ENCODE data around the gene CDC42BPA. TPM values are rescaled to one million over a fixed set of nuclear protein-coding genes. Genes with fewer than 3 reads are reported as not detected.

Gene CDC42BPA
- total and polyA plus RNA-seq, 2 donors (not counting 3 experiments of a cell fraction or from before 2014, with no cell fraction given), result 26.1 to 92.6 TPM

DNA sequence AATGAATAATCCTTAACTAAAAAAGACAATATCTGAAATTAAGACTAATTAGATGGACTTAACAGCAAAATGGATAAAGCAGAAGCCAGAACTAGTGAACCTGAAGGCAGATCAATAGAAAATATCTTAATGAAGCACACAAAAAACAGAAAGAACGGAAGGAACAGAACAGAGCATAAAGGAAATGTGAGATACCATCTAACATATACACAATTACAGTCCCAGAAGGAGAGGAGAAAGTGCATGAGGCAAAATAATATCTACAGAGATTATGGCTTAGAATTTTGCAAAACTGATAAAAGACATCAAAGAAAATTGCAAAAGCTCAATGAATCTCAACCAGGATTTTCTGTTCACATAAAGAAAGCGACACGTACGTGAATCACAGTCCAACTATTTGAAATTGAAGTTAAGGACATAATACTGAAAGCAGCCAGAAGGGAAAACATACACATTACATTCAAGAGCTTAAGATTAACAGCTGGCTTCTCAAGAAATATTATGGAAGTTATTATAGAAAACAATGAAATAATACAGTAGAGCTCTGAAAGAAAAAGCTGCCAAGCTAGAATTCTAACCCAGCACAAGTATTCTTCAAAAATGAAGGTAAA, 182.0 kb downstream of the CDC42BPA start:
- DNase-seq (ENCODE audit: low read depth, low spot score), result peak; percentile 57
- dilution Hi-C loops (cut with MboI; ENCODE audit: extremely low pct_ligation_motif_present, low sequenced_read_pairs), result no loop called here
- no peak for FAIRE-seq

DNA sequence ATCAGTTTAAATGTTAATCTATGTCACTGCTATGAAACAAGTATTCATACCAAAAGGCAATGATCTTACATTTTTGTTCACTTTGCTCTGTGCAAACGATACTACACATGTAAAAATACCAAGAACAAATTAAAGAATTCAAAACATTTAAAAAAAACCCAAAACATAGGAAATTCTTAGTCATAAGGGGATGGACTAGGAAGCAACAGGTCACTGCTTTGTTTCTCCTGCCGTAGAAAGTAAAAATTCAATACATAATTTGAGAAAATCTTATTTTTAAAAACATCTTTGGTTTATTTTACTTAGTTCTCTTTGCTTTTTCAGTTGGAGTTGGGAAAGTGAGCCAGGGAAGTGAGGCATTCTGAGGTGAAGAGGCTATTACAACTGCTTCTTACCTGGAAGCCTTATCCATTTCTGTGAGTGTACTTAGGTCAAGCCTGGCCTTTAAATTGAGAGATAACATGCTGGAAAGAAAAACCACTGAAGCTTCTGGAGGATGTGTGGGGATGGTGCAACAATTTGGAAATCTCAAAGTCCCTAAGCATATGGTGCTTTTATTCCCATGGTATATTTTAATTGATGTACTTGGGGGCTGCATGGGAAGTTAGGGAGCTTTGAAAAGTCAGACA, 183.5 kb downstream of the CDC42BPA start:
- Histone ChIP-seq H3K4me3 (replicated peaks in 1 of 3; ENCODE audit: insufficient read depth in 1 of 3, low read depth in 1 of 3, low read length in 3 of 3) (peak overlapping the region in 1 of 3 experiments; percentile 41), H3K27ac (ENCODE audit: insufficient read depth, low read depth, low read length) (peak overlapping the region; percentile 76), H4K20me1 (replicated peaks; ENCODE audit: control insufficient read depth, extremely low read depth, insufficient read depth, low read length) (no peaks in the 10 kb centered on the region), H3K4me1 (ENCODE audit: control insufficient read depth, extremely low read depth, insufficient read depth, low read length) (peaks cover 38% of the 10 kb centered on the region), H3K4me2 (ENCODE audit: insufficient read depth, low read length) (peak overlapping the region; percentile 97), H3K9me1 (replicated peaks; ENCODE audit: control insufficient read depth, extremely low read depth, insufficient read depth, low read length) (no peaks in the 10 kb centered on the region), H3K27me3 (ENCODE audit: control insufficient read depth in 2 of 2, insufficient read depth in 2 of 2, low read length in 2 of 2) (no peaks in the 10 kb centered on the region), H2AFZ (ENCODE audit: low read depth, low read length) (no peak overlapping the region), H3K9ac (replicated peaks; ENCODE audit: extremely low read depth, insufficient read depth, low read length) (peak overlapping the region; percentile 47), H3K79me2 (ENCODE audit: control insufficient read depth, insufficient read depth, low read length) (peaks cover 21% of the 10 kb centered on the region), H3K36me3 (ENCODE audit: control insufficient read depth in 2 of 2, extremely low read depth in 1 of 2, insufficient read depth in 2 of 2, low read length in 2 of 2) (peaks cover 2 to 6% of the 10 kb centered on the region in 2 experiments), H3K9me3 (replicated peaks; ENCODE audit: control insufficient read depth, insufficient read depth, low read length) (no peaks in the 10 kb centered on the region)
- BruUV-seq (replicated peaks), result no TSS peak
- TF ChIP-seq, protein P1, sequence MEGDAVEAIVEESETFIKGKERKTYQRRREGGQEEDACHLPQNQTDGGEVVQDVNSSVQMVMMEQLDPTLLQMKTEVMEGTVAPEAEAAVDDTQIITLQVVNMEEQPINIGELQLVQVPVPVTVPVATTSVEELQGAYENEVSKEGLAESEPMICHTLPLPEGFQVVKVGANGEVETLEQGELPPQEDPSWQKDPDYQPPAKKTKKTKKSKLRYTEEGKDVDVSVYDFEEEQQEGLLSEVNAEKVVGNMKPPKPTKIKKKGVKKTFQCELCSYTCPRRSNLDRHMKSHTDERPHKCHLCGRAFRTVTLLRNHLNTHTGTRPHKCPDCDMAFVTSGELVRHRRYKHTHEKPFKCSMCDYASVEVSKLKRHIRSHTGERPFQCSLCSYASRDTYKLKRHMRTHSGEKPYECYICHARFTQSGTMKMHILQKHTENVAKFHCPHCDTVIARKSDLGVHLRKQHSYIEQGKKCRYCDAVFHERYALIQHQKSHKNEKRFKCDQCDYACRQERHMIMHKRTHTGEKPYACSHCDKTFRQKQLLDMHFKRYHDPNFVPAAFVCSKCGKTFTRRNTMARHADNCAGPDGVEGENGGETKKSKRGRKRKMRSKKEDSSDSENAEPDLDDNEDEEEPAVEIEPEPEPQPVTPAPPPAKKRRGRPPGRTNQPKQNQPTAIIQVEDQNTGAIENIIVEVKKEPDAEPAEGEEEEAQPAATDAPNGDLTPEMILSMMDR (IDR thresholded peaks at IDR 0.05; ENCODE audit: extremely low read depth in 1 of 2, insufficient read depth in 1 of 2, low read depth in 1 of 2, low read length in 2 of 2), result no peak
- TF ChIP-seq FOS (IDR thresholded peaks at IDR 0.05; ENCODE audit: borderline replicate concordance, insufficient read depth, low read length) (peak; percentile 69), JUN (IDR thresholded peaks at IDR 0.05; ENCODE audit: borderline replicate concordance, insufficient read depth, insufficient read length, low read depth) (peak; percentile 39), GATA2 (IDR thresholded peaks at IDR 0.05; ENCODE audit: insufficient read depth, insufficient read length, low read depth, low read length) (peak; percentile 54), EZH2 (IDR thresholded peaks at IDR 0.05; ENCODE audit: borderline replicate concordance, low read depth, low read length, severe bottlenecking) (no peak)
- TF ChIP-seq, protein P2, sequence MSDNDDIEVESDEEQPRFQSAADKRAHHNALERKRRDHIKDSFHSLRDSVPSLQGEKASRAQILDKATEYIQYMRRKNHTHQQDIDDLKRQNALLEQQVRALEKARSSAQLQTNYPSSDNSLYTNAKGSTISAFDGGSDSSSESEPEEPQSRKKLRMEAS (IDR thresholded peaks at IDR 0.05; ENCODE audit: insufficient read depth, insufficient read length), result no peak
- intact Hi-C loops (cut with micrococcal nuclease), result loop anchor here (2.0 to 10.0 kb wide), 4 partner anchors 84 to 222 kb away; no protein-coding TSS in a partner anchor
- ChIA-PET POLR2A (no interaction called here), CTCF (interaction anchor here (1.0 to 1.3 kb wide), 4 partner anchors 8 to 313 kb away, joined by 3 to 4 read pairs (median 4); no protein-coding TSS in a partner anchor)
- FAIRE-seq, result no peak
- peak; percentile 79 for DNase-seq (ENCODE audit: low read depth, low spot score)
- dilution Hi-C loops (cut with MboI; ENCODE audit: extremely low pct_ligation_motif_present, low sequenced_read_pairs), result no loop called here

More for the DNA sequence above, 182.0 kb downstream of the CDC42BPA start:
- ChIA-PET CTCF (interaction anchor here (0.9 to 1.2 kb wide), 3 partner anchors 50 to 311 kb away, joined by 3 read pairs; no protein-coding TSS in a partner anchor), POLR2A (interaction anchor here (1.1 kb wide), 1 partner anchor 10 kb away, joined by 3 read pairs; no protein-coding TSS in a partner anchor)
- H3K9me1 ChIP-seq (replicated peaks; ENCODE audit: control insufficient read depth, extremely low read depth, insufficient read depth, low read length), result no peaks in the 10 kb centered on the region
- H3K4me2 ChIP-seq (ENCODE audit: insufficient read depth, low read length), result peak overlapping the region; percentile 98
- BruUV-seq (replicated peaks), result no TSS peak
- H3K36me3 ChIP-seq (ENCODE audit: control insufficient read depth in 2 of 2, extremely low read depth in 1 of 2, insufficient read depth in 2 of 2, low read length in 2 of 2), result peaks cover 2 to 6% of the 10 kb centered on the region in 2 experiments
- H3K27ac ChIP-seq (ENCODE audit: insufficient read depth, low read depth, low read length), result peak overlapping the region; percentile 71
- TF ChIP-seq GATA2 (IDR thresholded peaks at IDR 0.05; ENCODE audit: insufficient read depth, insufficient read length, low read depth, low read length), result peak; percentile 77
- TF ChIP-seq JUN (IDR thresholded peaks at IDR 0.05; ENCODE audit: borderline replicate concordance, insufficient read depth, insufficient read length, low read depth), result no peak
- no peaks in the 10 kb centered on the region for H3K27me3 ChIP-seq (ENCODE audit: control insufficient read depth in 2 of 2, insufficient read depth in 2 of 2, low read length in 2 of 2)
- peak overlapping the region in 2 of 3 experiments; percentile 31 to 62 for H3K4me3 ChIP-seq (replicated peaks in 1 of 3; ENCODE audit: insufficient read depth in 1 of 3, low read depth in 1 of 3, low read length in 3 of 3)
- no peak overlapping the region for H2AFZ ChIP-seq (ENCODE audit: low read depth, low read length)
- intact Hi-C loops (cut with micrococcal nuclease), result loop anchor here (1.0 to 10.0 kb wide), 2 partner anchors 222 to 293 kb away; no protein-coding TSS in a partner anchor
- peaks cover 38% of the 10 kb centered on the region for H3K4me1 ChIP-seq (ENCODE audit: control insufficient read depth, extremely low read depth, insufficient read depth, low read length)
- peak overlapping the region; percentile 55 for H3K9ac ChIP-seq (replicated peaks; ENCODE audit: extremely low read depth, insufficient read depth, low read length)
- H3K79me2 ChIP-seq (ENCODE audit: control insufficient read depth, insufficient read depth, low read length), result peaks cover 19% of the 10 kb centered on the region
- no peaks in the 10 kb centered on the region for H4K20me1 ChIP-seq (replicated peaks; ENCODE audit: control insufficient read depth, extremely low read depth, insufficient read depth, low read length)
- H3K9me3 ChIP-seq (replicated peaks; ENCODE audit: control insufficient read depth, insufficient read depth, low read length), result no peaks in the 10 kb centered on the region

Data from endothelial cell of umbilical vein (primary cell).